GM04504 (cell line): Measurements from ENCODE around the gene TDO2.

ENCODE experiments used
- DNase-seq: peaks from one replicate; pipeline ENCODE4 v3.0.0-alpha.2; 2012; ENCODE audit warnings: low read depth

The TDO2 gene

DNA sequence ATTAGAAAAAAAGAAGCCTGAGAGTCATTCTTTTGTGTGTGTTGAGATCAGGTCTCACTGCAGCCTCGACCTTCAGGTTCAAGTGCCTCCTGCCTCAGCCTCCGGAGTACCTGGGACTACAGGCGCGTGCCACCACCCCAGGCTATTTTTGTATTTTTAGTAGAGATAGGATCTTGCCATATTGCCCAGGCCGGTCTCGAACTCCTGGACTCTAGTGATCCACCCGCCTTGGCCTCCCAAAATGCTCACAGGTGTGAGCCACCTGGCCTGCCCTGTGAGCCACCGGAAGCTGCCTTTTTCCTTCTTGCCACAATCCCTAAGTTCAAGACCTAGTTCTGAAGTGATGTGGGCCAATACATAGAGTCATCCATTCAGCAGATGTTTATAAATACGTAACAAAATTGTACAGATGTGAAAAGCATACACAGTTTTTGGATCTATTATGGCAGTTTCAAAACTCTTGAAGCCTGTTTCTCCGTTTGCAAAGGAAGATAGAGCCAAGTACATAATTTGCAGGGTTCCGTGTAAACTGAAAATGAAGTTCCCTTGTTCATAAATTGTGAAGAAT lies 50.7 kb downstream of the TDO2 start:
- DNase-seq, result no peak

DNA sequence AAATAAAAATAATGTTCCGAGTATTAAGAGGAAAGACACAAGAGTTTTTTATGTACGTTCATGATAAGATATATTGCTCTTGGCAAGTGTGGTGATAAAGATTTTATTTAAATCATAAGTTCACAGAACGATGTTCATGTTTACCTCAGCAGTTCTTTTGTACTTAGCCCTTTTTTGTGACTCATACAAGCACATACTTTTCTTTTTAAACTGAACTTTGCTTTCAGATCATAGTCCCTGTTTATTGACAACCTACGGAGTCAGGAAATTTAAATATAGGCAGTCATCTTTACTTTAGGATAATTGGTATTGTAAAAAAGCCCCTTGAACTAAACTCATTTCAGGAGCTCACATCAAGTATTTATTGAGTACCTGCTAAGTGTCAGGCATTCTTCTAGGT lies 51.4 kb downstream of the TDO2 start:
- no peak for DNase-seq

DNA sequence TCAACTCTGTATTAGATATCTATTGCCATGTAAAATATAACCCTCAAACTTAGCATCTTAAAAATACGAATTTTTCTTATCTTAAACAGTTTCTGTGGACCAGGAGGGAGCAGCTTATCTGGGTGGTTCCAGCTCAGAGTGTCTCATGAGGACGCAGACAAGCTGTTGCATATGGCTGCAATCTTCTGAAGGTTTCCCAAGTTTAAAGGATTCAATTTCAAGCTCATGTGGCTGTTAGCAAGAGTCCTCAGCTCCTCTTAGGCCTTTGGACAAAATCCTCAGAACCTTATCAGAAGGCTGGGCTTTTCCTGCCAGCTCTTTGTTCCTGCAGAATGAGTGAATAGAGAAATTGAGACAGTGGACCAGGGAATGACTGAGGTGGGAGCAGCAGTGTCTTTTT lies 53.0 kb downstream of the TDO2 start:
- no peak for DNase-seq

DNA sequence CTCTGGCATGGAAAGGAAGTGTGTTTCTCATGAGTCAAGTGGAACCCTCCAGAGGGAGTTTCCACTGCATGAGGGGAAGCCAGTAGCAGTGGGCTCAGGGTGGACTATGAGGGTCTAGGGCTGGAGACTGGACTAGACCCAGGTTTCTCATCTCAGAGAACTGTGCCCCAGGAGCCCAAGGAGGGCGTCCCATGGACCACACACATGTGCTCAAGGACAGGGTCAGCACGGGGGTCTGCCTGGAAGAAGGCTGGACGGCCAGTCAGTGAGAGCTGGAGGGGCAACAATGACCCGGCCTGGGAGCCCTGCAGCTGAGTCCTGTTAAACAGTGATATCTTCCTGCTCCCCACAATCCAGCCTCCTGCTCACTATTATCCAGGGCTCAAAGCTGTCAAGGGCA lies 55.9 kb downstream of the TDO2 start:
- no peak for DNase-seq

DNA sequence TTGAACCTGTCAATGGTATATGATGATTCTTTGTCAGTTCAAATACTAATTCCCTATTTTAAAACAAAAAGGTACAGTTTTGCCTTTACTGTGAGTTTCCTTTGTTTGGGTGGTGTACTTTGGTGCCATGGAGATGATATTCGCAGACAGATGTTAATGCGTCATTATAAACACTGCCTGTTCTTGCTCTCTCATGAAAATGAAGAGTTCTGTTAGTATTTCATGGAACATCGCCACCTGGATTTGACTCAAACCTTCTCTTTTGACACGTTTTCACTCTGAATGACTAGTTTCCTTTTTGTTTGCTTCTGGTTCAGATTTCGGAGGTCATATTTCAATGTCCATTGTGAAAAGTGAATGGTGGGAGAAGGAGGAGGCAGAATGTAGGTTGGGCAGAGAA lies 57.0 kb downstream of the TDO2 start:
- DNase-seq, result peak; percentile 69

DNA sequence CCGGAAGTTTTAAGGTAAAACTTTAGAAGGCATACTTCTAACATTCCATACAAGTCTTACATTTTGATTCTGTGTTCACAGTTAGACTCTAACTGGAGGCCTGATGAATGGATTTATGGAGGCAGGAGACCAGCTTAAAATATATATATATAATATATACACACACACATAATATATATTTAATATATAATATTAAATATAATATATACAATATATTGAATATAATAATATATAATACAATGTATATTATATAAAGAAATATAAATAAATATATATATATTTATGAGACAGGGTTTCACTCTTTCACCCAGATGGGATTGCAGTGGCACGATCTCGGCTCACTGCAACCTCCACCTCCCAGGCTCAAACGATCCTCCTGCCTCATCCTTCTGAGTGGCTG lies 58.1 kb downstream of the TDO2 start:
- DNase-seq, result no peak

DNA sequence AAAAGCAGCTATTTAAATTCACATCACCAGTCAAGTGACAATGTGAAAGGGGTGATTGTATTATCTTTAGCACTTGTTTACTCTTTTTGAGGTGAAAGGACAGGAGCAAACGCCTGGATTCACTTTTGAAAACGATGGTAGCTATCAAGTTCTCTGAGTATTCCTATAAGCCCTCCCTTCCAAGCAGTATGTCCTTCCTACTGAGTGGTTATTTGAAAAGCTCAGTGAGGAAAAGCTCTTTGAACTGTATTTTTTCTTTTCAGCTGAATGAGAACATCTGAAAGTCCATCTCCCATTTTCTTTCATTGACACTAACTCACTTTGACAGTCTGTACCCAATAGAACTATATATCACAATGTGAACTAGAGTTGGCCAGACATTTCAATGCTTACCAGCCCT lies 59.3 kb downstream of the TDO2 start:
- DNase-seq, result no peak

DNA sequence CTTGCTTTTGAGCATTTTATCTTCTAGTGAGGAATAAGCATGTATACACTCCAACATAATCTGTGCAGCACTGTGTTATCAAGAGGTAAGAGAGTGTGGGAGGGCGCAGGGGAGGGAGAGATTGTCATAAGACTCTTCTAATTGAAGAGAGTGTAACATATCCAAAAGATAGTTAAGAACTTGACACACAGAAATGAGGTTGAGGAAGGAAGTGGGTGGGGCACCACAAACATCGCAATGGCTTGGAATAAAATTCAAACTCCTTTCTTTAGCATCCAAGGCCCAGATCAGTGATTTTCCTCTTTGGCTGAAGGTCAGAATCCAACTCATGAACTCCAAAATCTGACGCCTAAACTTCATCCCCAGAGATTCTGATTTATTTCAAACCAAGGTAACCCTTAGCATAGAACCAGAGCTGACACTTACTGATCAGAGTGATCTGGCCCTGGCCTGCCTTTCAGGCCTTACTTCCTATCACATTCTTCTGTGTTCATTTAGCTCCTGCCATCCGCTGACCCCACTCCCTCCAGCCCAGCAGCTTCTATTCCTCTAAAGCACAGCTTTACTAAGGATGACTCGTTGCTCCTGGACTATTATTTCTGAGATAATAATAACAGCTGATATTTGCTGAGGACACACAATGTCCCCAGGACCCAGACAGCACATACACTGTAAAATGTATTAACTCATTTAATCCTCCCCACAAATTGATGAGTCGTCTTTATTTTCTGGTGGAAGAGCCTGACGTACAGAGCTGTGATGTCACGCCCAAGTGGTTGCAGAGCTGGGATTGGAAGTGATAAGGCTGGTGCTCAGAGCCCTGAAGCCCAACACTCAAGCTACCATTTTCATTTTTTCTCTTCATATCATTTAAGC lies 60.8 kb downstream of the TDO2 start:
- DNase-seq, result no peak

DNA sequence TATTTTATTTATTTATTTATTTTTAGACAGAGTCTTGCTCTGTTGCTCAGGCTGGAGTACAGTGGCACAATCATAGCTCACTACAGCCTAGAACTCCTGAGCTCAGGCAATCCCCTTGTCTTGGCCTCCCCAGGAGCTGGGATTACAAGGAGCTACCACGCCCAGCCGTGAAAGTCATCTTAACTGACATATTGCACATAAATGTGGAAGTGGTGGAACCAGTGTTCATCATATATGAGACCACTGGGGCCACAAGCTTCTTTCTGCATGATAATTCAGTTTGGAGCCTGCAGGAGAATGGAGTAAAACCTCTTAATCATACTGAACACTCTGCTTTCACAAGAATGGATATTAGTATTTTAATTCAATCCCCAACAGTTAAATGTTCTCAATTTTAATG lies 62.7 kb downstream of the TDO2 start:
- no peak for DNase-seq

DNA sequence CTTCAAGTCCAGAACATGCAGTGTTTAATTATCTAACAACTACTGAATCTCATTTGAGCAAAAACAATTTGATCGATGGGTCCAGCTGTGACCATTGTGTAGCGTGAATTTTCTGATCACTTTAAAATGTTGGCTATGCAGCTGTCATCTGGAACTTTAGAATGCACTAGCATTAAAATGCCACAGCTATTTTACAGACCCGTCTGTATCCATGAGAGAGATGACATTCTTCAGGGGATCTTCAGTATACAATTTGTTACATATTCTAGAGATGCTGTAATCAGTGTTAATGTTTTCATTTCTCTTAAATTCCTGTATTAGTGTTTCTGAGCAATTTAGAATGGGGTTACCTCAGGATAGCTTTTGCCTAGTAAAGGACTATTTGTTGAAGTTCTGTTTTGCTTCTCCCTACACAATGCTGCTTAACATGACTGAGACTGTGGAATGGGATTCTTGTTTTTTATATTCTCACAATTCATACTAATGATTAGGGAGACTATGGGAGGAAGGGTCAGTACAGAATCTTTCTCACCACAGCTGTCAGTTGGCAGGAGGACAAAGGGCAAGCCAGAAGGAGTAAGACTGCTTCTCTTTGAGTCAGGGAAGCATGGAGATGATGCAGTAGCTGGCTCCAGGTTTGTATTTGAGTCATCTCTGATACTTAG lies 63.4 kb downstream of the TDO2 start:
- DNase-seq, result peak; percentile 18
